ENCODE results near the gene ZNF563. TPM values are rescaled to one million over a fixed set of nuclear protein-coding genes. Genes with fewer than 3 reads are reported as not detected.
A peak's percentile ranks its signal among the peaks of the same experiment; 100 is the strongest.

ZNF563 gene
- total and polyA plus RNA-seq, 10 of the 15 experiments (the other 5 are each of a cell fraction or from before 2014, with no cell fraction given) = 1.7 to 6.4 (median 2.8) TPM

DNA sequence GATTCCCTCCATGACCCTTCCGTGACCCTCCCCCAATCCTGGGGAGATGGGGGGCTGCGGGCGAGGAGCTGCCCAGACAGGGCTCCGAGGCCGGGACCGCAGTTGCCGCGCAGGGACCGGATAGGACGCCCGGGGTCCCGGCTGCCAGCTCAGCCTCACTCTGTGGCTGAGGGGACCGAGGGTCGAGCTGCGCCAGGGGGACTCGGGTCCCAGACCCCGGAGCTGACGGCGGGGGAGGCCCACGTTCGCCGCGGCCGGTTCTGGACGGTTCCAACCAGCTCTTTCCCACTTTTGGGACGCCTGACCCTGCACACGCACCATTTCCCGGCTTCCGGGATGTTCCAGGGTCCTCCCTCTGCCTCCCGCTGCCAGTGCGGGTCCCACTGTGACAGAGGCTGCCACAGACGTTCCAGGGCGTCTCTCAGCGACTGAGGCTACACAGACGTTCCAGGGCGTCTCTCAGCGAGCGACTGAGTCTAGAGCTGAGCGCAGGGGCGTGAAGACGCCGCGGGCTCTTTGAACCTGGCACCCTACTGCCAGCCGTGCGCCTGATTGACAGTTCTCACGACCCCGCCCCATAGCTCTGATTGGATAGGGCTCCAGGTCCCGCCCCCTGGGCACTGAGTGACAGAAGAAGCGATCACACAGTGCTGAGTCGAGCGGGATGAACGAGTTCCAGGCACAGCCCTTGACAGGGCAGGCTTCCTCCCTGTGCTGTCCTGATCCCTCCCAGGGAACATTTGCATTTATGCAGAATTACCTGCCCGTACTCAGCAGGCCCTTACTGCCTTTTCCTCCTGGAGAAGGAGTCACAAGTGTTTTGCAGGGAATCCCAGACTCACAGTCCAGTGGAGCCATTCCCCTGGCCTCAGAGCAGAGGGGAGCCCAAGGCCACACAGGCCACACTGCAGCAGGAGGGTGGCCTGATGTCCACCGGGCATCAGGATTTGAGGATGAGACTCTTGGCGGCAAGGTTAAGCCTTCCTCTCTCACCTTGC, at the start of gene ZNF563 (continued):
- TF ChIP-seq, protein P1, sequence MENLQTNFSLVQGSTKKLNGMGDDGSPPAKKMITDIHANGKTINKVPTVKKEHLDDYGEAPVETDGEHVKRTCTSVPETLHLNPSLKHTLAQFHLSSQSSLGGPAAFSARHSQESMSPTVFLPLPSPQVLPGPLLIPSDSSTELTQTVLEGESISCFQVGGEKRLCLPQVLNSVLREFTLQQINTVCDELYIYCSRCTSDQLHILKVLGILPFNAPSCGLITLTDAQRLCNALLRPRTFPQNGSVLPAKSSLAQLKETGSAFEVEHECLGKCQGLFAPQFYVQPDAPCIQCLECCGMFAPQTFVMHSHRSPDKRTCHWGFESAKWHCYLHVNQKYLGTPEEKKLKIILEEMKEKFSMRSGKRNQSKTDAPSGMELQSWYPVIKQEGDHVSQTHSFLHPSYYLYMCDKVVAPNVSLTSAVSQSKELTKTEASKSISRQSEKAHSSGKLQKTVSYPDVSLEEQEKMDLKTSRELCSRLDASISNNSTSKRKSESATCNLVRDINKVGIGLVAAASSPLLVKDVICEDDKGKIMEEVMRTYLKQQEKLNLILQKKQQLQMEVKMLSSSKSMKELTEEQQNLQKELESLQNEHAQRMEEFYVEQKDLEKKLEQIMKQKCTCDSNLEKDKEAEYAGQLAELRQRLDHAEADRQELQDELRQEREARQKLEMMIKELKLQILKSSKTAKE (IDR thresholded peaks at IDR 0.05; ENCODE audit: low read depth, poor library complexity, severe bottlenecking) = no peak
- TF ChIP-seq POLR2A (IDR thresholded peaks at IDR 0.05; ENCODE audit: low read depth, low read length) (peak; percentile 98), NR2F1 (conservative IDR thresholded peaks at IDR 0.05) (peak; percentile 73), MEF2B (IDR thresholded peaks at IDR 0.05; ENCODE audit: partially characterized antibody, poor library complexity, severe bottlenecking) (peak; percentile 13), DPF2 (IDR thresholded peaks at IDR 0.05) (peak; percentile 97), BACH1 (IDR thresholded peaks at IDR 0.05; ENCODE audit: borderline replicate concordance) (0 out of 2 replicates have a peak, but pooled peaks have one; percentile 41), MLLT1 (IDR thresholded peaks at IDR 0.05) (peak; percentile 53; the same call in 1 of the 2 replicates), POLR2AphosphoS5 (IDR thresholded peaks at IDR 0.05; ENCODE audit: low read length) (peak; percentile 94), GATAD2B (conservative IDR thresholded peaks at IDR 0.05; ENCODE audit: low read depth) (peak; percentile 38; the same call in 1 of the 2 replicates), NFYA (IDR thresholded peaks at IDR 0.05; ENCODE audit: borderline replicate concordance, low read depth, low read length) (peak; percentile 28; the same call in 1 of the 2 replicates), MAX (IDR thresholded peaks at IDR 0.05; ENCODE audit: low read depth, low read length) (peak; percentile 8; the same call in 1 of the 2 replicates), HDAC6 (IDR thresholded peaks at IDR 0.05; ENCODE audit: unreplicated experiment) (no peak), POU2F2 (IDR thresholded peaks at IDR 0.05; ENCODE audit: borderline replicate concordance, low read depth, low read length) (peak; percentile 59; the same call in 1 of the 3 replicates), TARDBP (IDR thresholded peaks at IDR 0.05; ENCODE audit: borderline replicate concordance) (0 out of 2 replicates have a peak, but pooled peaks have one; percentile 41), CBFB (IDR thresholded peaks at IDR 0.05; ENCODE audit: low read depth) (no peak)
- TF ChIP-seq, protein P2, sequence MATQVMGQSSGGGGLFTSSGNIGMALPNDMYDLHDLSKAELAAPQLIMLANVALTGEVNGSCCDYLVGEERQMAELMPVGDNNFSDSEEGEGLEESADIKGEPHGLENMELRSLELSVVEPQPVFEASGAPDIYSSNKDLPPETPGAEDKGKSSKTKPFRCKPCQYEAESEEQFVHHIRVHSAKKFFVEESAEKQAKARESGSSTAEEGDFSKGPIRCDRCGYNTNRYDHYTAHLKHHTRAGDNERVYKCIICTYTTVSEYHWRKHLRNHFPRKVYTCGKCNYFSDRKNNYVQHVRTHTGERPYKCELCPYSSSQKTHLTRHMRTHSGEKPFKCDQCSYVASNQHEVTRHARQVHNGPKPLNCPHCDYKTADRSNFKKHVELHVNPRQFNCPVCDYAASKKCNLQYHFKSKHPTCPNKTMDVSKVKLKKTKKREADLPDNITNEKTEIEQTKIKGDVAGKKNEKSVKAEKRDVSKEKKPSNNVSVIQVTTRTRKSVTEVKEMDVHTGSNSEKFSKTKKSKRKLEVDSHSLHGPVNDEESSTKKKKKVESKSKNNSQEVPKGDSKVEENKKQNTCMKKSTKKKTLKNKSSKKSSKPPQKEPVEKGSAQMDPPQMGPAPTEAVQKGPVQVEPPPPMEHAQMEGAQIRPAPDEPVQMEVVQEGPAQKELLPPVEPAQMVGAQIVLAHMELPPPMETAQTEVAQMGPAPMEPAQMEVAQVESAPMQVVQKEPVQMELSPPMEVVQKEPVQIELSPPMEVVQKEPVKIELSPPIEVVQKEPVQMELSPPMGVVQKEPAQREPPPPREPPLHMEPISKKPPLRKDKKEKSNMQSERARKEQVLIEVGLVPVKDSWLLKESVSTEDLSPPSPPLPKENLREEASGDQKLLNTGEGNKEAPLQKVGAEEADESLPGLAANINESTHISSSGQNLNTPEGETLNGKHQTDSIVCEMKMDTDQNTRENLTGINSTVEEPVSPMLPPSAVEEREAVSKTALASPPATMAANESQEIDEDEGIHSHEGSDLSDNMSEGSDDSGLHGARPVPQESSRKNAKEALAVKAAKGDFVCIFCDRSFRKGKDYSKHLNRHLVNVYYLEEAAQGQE (IDR thresholded peaks at IDR 0.05; ENCODE audit: low read depth, low read length) = 0 out of 2 replicates have a peak, but pooled peaks have one; percentile 23
- TF ChIP-seq, protein P3, sequence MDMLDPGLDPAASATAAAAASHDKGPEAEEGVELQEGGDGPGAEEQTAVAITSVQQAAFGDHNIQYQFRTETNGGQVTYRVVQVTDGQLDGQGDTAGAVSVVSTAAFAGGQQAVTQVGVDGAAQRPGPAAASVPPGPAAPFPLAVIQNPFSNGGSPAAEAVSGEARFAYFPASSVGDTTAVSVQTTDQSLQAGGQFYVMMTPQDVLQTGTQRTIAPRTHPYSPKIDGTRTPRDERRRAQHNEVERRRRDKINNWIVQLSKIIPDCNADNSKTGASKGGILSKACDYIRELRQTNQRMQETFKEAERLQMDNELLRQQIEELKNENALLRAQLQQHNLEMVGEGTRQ (IDR thresholded peaks at IDR 0.05; ENCODE audit: borderline replicate concordance, low read depth, low read length) = no peak

All from GM12878 (cell line).